ENCODE results near the gene HNRNPM.

Gene HNRNPM

DNA sequence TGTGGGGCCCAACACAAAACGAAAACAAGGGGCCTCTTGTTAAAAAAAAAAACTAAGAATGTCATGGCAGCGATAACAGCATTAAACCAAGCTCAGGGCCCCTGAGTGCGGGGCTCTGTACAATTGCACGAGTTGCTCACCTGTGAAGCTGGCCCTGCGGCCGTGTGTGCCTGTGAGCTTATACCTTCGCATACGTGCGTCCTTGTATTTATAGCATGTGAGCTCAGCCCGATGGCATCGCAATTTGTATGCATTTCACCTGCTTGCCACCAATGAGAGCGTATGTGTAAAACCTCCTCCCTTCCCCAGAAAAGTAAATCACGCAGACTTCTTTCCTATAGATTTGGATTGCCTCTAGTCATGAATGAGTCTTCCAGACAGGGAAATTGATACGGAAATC is 17.1 kb downstream of the HNRNPM start:
- H3K27ac ChIP-seq (ENCODE audit: low read length), result no peak overlapping the region
- no peak overlapping the region for H3K9ac ChIP-seq (ENCODE audit: low read length)
- H3K9me3 ChIP-seq (ENCODE audit: insufficient read depth, low read length), result no peaks in the 10 kb centered on the region
- H3K27me3 ChIP-seq (ENCODE audit: low read depth, low read length), result no peaks in the 10 kb centered on the region
- no peak overlapping the region for H3K4me2 ChIP-seq (ENCODE audit: low read length)
- no peak for TF ChIP-seq EZH2phosphoT487 (IDR thresholded peaks at IDR 0.05; ENCODE audit: low read depth)
- no peak for TF ChIP-seq CTCF (IDR thresholded peaks at IDR 0.05; ENCODE audit: low read depth, low read length)
- peaks cover 96% of the 10 kb centered on the region for H4K20me1 ChIP-seq (ENCODE audit: insufficient read depth, low read length)
- peaks cover 83% of the 10 kb centered on the region for H3K36me3 ChIP-seq (replicated peaks; ENCODE audit: low read depth, low read length)
- H3K4me1 ChIP-seq (ENCODE audit: low read length), result peaks cover 43% of the 10 kb centered on the region
- peaks cover 100% of the 10 kb centered on the region for H3K79me2 ChIP-seq (ENCODE audit: low read length)
- no peak overlapping the region for H2AFZ ChIP-seq (ENCODE audit: low read depth, low read length)
- H3K4me3 ChIP-seq (ENCODE audit: low read length), result no peak overlapping the region

DNA sequence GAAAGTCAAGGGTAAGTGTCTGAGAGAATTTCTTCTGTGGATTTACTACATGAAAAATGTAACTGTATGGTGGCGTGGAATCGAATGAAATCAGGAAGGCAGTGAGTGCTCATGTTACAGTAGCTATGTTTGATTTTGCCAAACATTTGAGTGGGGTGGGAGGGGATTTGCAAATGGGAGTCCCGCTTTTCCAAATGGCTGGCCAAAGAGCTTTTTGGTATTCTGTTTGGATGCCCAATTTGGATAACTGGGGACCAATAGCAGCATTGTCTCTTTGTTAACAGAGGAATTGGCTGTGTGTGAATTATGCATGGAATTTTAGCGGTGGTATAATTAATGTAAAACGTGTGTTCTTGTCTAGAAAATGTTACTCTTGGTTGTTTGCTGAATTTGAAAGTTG is 17.8 kb downstream of the HNRNPM start:
- Histone ChIP-seq H3K4me2 (ENCODE audit: low read length) (no peak overlapping the region), H3K4me3 (ENCODE audit: low read length) (no peak overlapping the region), H4K20me1 (ENCODE audit: insufficient read depth, low read length) (peaks cover 96% of the 10 kb centered on the region), H3K36me3 (replicated peaks; ENCODE audit: low read depth, low read length) (peaks cover 83% of the 10 kb centered on the region), H3K79me2 (ENCODE audit: low read length) (peaks cover 100% of the 10 kb centered on the region), H3K4me1 (ENCODE audit: low read length) (peaks cover 36% of the 10 kb centered on the region), H3K27ac (ENCODE audit: low read length) (no peak overlapping the region), H2AFZ (ENCODE audit: low read depth, low read length) (no peak overlapping the region), H3K27me3 (ENCODE audit: low read depth, low read length) (no peaks in the 10 kb centered on the region), H3K9ac (ENCODE audit: low read length) (no peak overlapping the region), H3K9me3 (ENCODE audit: insufficient read depth, low read length) (no peaks in the 10 kb centered on the region)
- TF ChIP-seq EZH2phosphoT487 (IDR thresholded peaks at IDR 0.05; ENCODE audit: low read depth) (no peak), CTCF (IDR thresholded peaks at IDR 0.05; ENCODE audit: low read depth, low read length) (no peak)

DNA sequence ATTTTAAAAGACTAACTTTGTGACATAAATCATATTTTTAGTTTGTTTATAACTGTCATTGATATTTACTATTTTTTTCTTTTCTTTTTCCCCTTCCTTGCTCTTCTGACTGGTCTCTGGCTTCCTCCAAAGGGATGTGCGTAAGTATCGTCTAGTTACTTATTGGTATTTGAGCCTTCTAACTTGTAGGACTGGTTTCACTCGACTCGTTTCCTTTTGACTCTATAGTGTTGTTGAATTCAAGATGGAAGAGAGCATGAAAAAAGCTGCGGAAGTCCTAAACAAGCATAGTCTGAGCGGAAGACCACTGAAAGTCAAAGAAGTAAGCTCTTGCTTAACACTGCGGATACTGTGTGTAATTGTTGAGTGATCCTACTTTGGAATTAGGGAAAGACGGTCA is 18.6 kb downstream of the HNRNPM start:
- peaks cover 100% of the 10 kb centered on the region for H3K79me2 ChIP-seq (ENCODE audit: low read length)
- TF ChIP-seq EZH2phosphoT487 (IDR thresholded peaks at IDR 0.05; ENCODE audit: low read depth), result no peak
- TF ChIP-seq CTCF (IDR thresholded peaks at IDR 0.05; ENCODE audit: low read depth, low read length), result no peak
- H3K9me3 ChIP-seq (ENCODE audit: insufficient read depth, low read length), result no peaks in the 10 kb centered on the region
- no peak overlapping the region for H3K9ac ChIP-seq (ENCODE audit: low read length)
- H3K27me3 ChIP-seq (ENCODE audit: low read depth, low read length), result no peaks in the 10 kb centered on the region
- peaks cover 83% of the 10 kb centered on the region for H3K36me3 ChIP-seq (replicated peaks; ENCODE audit: low read depth, low read length)
- no peak overlapping the region for H2AFZ ChIP-seq (ENCODE audit: low read depth, low read length)
- no peak overlapping the region for H3K4me2 ChIP-seq (ENCODE audit: low read length)
- no peak overlapping the region for H3K27ac ChIP-seq (ENCODE audit: low read length)
- peaks cover 30% of the 10 kb centered on the region for H3K4me1 ChIP-seq (ENCODE audit: low read length)
- no peak overlapping the region for H3K4me3 ChIP-seq (ENCODE audit: low read length)
- H4K20me1 ChIP-seq (ENCODE audit: insufficient read depth, low read length), result peaks cover 94% of the 10 kb centered on the region

GRCh38 chr19:8466018-8466417 is 21.2 kb downstream of the HNRNPM start:
- H3K27ac ChIP-seq (ENCODE audit: low read length), result no peak overlapping the region
- no peak overlapping the region for H3K4me3 ChIP-seq (ENCODE audit: low read length)
- H3K4me1 ChIP-seq (ENCODE audit: low read length), result peaks cover 24% of the 10 kb centered on the region
- no peaks in the 10 kb centered on the region for H3K27me3 ChIP-seq (ENCODE audit: low read depth, low read length)
- no peaks in the 10 kb centered on the region for H3K9me3 ChIP-seq (ENCODE audit: insufficient read depth, low read length)
- H3K9ac ChIP-seq (ENCODE audit: low read length), result no peak overlapping the region
- H3K36me3 ChIP-seq (replicated peaks; ENCODE audit: low read depth, low read length), result peaks cover 89% of the 10 kb centered on the region
- no peak overlapping the region for H2AFZ ChIP-seq (ENCODE audit: low read depth, low read length)
- peaks cover 100% of the 10 kb centered on the region for H3K79me2 ChIP-seq (ENCODE audit: low read length)
- H4K20me1 ChIP-seq (ENCODE audit: insufficient read depth, low read length), result peaks cover 90% of the 10 kb centered on the region
- TF ChIP-seq CTCF (IDR thresholded peaks at IDR 0.05; ENCODE audit: low read depth, low read length) (no peak), EZH2phosphoT487 (IDR thresholded peaks at IDR 0.05; ENCODE audit: low read depth) (no peak)
- H3K4me2 ChIP-seq (ENCODE audit: low read length), result no peak overlapping the region
